Gastrocnemius medialis (tissue), 4 donors: Measurements from ENCODE around the gene IGFALS. TPM values are rescaled to one million over a fixed set of nuclear protein-coding genes. Genes with fewer than 3 reads are reported as not detected.

Experiments
- ATAC-seq, 2 donors: fragments of 150-250 bp; one replicate each; pipeline ENCODE4 v1.9.1; 2016
- DNase-seq, 2 donors: peaks; one replicate each; pipeline ENCODE4 v3.0.0-alpha.2; 2019
- H3K27ac ChIP-seq, 4 donors: fragments of 200-600 bp; sonication (generic); 1 replicate in 1 of 4; 2 replicates in 3 of 4; pipeline ENCODE4 v1.5.1; 2016 to 2018; ENCODE audit warnings: mild to moderate bottlenecking in 2 of 4, moderate library complexity in 1 of 4
- H3K27me3 ChIP-seq, 3 donors: fragments of 200-600 bp; sonication (generic) in 2 of 3; 1 replicate in 1 of 3; 2 replicates in 2 of 3; pipeline versions ENCODE4 v1.5.1 to v1.6.0; 2016 to 2019; ENCODE audit warnings: mild to moderate bottlenecking in 1 of 3, moderate library complexity in 1 of 3
- H3K36me3 ChIP-seq, 2 donors: fragments of 200-600 bp; sonication (generic) in 1 of 2; one replicate each; pipeline ENCODE4 v1.5.1; 2017 to 2018
- H3K4me1 ChIP-seq, 2 donors: fragments of 200-600 bp; sonication (generic) in 1 of 2; one replicate each; pipeline ENCODE4 v1.5.1; 2016 to 2017; ENCODE audit warnings: mild to moderate bottlenecking in 2 of 2
- H3K4me3 ChIP-seq, 4 donors: fragments of 200-600 bp; sonication (generic) in 3 of 4; 1 replicate in 1 of 4; 2 replicates in 3 of 4; pipeline ENCODE4 v1.5.1; 2016 to 2019; ENCODE audit warnings: mild to moderate bottlenecking in 2 of 4
- H3K9me3 ChIP-seq, 3 donors: fragments of 200-600 bp; sonication (generic) in 2 of 3; 1 replicate in 1 of 3; 2 replicates in 2 of 3; pipeline ENCODE4 v1.5.1; 2016 to 2019
- CTCF ChIP-seq, 5 experiments: fragments of 450-650 bp in 3 of 5; fragments of 200-600 bp in 2 of 5; sonication (generic) in 2 of 5; IDR thresholded peaks in 4 of 5; conservative IDR thresholded peaks in 1 of 5; 1 replicate in 4 of 5; 2 replicates in 1 of 5; pipeline ENCODE4 v1.5.1; 2016 to 2019; ENCODE audit warnings: antibody characterized with exemption in 5 of 5, mild to moderate bottlenecking in 3 of 5, moderate library complexity in 3 of 5
- POLR2A ChIP-seq, 2 donors: fragments of 450-650 bp; IDR thresholded peaks; one replicate each; pipeline ENCODE4 v1.6.1; 2017; ENCODE audit warnings: antibody characterized with exemption in 2 of 2, mild to moderate bottlenecking in 2 of 2, moderate library complexity in 2 of 2
- in situ Hi-C, 4 donors: fragments of 200-750 bp; cut with MboI; loops; one replicate each; pipeline versions ENCODE4 v1.15.0 to v1.8.0; 2017; ENCODE audit warnings: low sequenced_read_pairs in 4 of 4
- intact Hi-C: fragments of 100-400 bp; cut with DNase I; formaldehyde crosslinking; loops from one replicate; pipeline ENCODE4 v1.15.1; 2023; ENCODE audit warnings: low total_unique reads
- total RNA-seq, 4 donors: library from RNA; depleted of rRNA; stranded (reverse); fragments of >200 nt; gene quantifications; one replicate each; pipeline versions ENCODE4 v1.1.0 to v1.2.3, GENCODE V29; 2016

IGFALS gene
- total RNA-seq, 4 donors from 2014 or later, result 0.20 to 0.22 TPM; not detected in 2

GRCh38 chr16:1816396-1817275, 23.1 kb upstream of the IGFALS start:
- Histone ChIP-seq H3K4me1 (no peaks in the 10 kb centered on the region), H3K36me3 (peaks cover 0 to 48% of the 10 kb centered on the region in 2 donors), H3K4me3 (no peak overlapping the region), H3K27ac (peak overlapping the region in 1 of 4 donors; percentile 36), H3K9me3 (no peaks in the 10 kb centered on the region), H3K27me3 (no peaks in the 10 kb centered on the region)
- no peak for ATAC-seq
- in situ Hi-C loops, result no loop called here
- intact Hi-C loops, result no loop called here
- TF ChIP-seq POLR2A (IDR thresholded peaks at IDR 0.05), result no peak
- TF ChIP-seq CTCF (IDR thresholded peaks at IDR 0.05 in 4 of 5, conservative IDR thresholded peaks at IDR 0.05 in 1 of 5), result no peak
- no peak for DNase-seq

GRCh38 chr16:1815461-1815860, 22.0 kb upstream of the IGFALS start:
- peak overlapping the region in 1 of 4 donors; percentile 36 for H3K27ac ChIP-seq
- H3K4me1 ChIP-seq, result no peaks in the 10 kb centered on the region
- ATAC-seq, result peak in 1 of 2 donors; percentile 64
- DNase-seq, result peak in 1 of 2 donors; percentile 40
- no peaks in the 10 kb centered on the region for H3K27me3 ChIP-seq
- no peaks in the 10 kb centered on the region for H3K9me3 ChIP-seq
- no peak overlapping the region for H3K4me3 ChIP-seq
- peaks cover 0 to 38% of the 10 kb centered on the region in 2 donors for H3K36me3 ChIP-seq
- intact Hi-C loops, result no loop called here
- no peak for TF ChIP-seq CTCF (IDR thresholded peaks at IDR 0.05 in 4 of 5, conservative IDR thresholded peaks at IDR 0.05 in 1 of 5)
- TF ChIP-seq POLR2A (IDR thresholded peaks at IDR 0.05), result no peak
- in situ Hi-C loops, result no loop called here

GRCh38 chr16:1812732-1813163, 19.2 kb upstream of the IGFALS start:
- DNase-seq, result peak in 1 of 2 donors; percentile 39
- Histone ChIP-seq H3K4me3 (no peak overlapping the region), H3K4me1 (no peaks in the 10 kb centered on the region), H3K27ac (no peak overlapping the region), H3K27me3 (no peaks in the 10 kb centered on the region), H3K36me3 (peaks cover 0 to 35% of the 10 kb centered on the region in 2 donors), H3K9me3 (no peaks in the 10 kb centered on the region)
- intact Hi-C loops (no loop called here), in situ Hi-C loops (no loop called here)
- TF ChIP-seq CTCF (IDR thresholded peaks at IDR 0.05 in 4 of 5, conservative IDR thresholded peaks at IDR 0.05 in 1 of 5), result peak in 2 of 5 experiments; percentile 26 to 33
- TF ChIP-seq POLR2A (IDR thresholded peaks at IDR 0.05), result no peak
- ATAC-seq, result peak in 1 of 2 donors; percentile 40

DNA sequence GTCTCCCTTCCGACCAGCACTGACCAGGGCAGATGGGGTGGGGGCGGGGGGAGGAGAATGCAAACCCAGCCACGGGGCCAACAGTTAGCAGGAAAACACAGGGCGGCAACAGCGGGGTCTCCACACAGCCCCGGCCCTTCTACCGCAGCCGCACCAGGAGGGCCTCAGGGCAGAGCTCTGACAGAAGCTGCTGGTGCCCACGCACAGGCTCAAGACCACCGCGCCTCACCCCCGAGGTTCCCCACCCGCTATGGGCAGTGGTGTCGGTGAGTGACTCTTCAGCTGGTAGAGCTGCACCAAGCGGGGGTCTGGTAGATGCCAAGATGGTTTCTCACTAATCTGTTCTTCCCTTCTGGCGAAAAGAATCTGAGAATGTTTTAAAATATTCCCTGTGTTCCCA, 17.0 kb upstream of the IGFALS start:
- no peak for TF ChIP-seq CTCF (IDR thresholded peaks at IDR 0.05 in 4 of 5, conservative IDR thresholded peaks at IDR 0.05 in 1 of 5)
- no peak for TF ChIP-seq POLR2A (IDR thresholded peaks at IDR 0.05)
- no peak for DNase-seq
- Histone ChIP-seq H3K27me3 (no peaks in the 10 kb centered on the region), H3K4me1 (no peaks in the 10 kb centered on the region), H3K9me3 (no peaks in the 10 kb centered on the region), H3K36me3 (peaks cover 0 to 23% of the 10 kb centered on the region in 2 donors), H3K4me3 (no peak overlapping the region), H3K27ac (no peak overlapping the region)
- in situ Hi-C loops (no loop called here), intact Hi-C loops (no loop called here)
- ATAC-seq, result no peak
